KMS-11 (cell line): ENCODE data around the gene IFNLR1.
"Not testable (repeated sequence)": the region's sequence is repeated elsewhere in the genome, so short reads cannot be mapped to it uniquely, and the experiment has no call there.

Experiments
- H2AFZ ChIP-seq: fragments of 200-600 bp; sonication (generic); 2 replicates; pipeline ENCODE4 v1.6.1; 2016; ENCODE audit warnings: antibody characterized with exemption, mixed run types, low read depth
- H3K27ac ChIP-seq: fragments of 200-600 bp; sonication (generic); 2 replicates; pipeline ENCODE4 v1.6.1; 2016; ENCODE audit warnings: mild to moderate bottlenecking, mixed run types
- H3K27me3 ChIP-seq: fragments of 200-600 bp; sonication (generic); 2 replicates; pipeline ENCODE4 v1.6.1; 2017; ENCODE audit warnings: mild to moderate bottlenecking, low read depth, mixed run types, moderate library complexity; ENCODE audit not compliant: insufficient read depth
- H3K36me3 ChIP-seq: fragments of 200-600 bp; sonication (generic); 2 replicates; pipeline ENCODE4 v1.6.1; 2017; ENCODE audit warnings: mild to moderate bottlenecking, mixed run types; ENCODE audit not compliant: insufficient read depth
- H3K4me1 ChIP-seq: fragments of 200-600 bp; sonication (generic); 2 replicates; pipeline ENCODE4 v1.6.1; 2016; ENCODE audit warnings: mild to moderate bottlenecking, low read depth, mixed run types; ENCODE audit not compliant: poor library complexity, severe bottlenecking
- H3K4me2 ChIP-seq: fragments of 200-600 bp; sonication (generic); 2 replicates; pipeline ENCODE4 v1.7.0; 2016; ENCODE audit warnings: mild to moderate bottlenecking, mixed run types
- H3K4me3 ChIP-seq: fragments of 200-600 bp; sonication (generic); IDR thresholded peaks from 2 replicates; pipeline ENCODE4 v1.6.1; 2017; ENCODE audit warnings: low read depth, low read length, mixed read lengths; ENCODE audit not compliant: insufficient read depth
- H3K79me2 ChIP-seq: fragments of 200-600 bp; sonication (generic); 2 replicates; pipeline ENCODE4 v1.6.1; 2016; ENCODE audit warnings: low read depth, mixed run types; ENCODE audit not compliant: insufficient read depth
- H3K9ac ChIP-seq: fragments of 200-600 bp; sonication (generic); 2 replicates; pipeline ENCODE4 v1.6.1; 2016; ENCODE audit warnings: mild to moderate bottlenecking, mixed run types
- H4K20me1 ChIP-seq: fragments of 200-600 bp; sonication (generic); 2 replicates; pipeline ENCODE4 v1.6.1; 2016; ENCODE audit warnings: mild to moderate bottlenecking, mixed run types; ENCODE audit not compliant: insufficient read depth
- CTCF ChIP-seq: fragments of 200-600 bp; sonication (generic); conservative IDR thresholded peaks from 2 replicates; pipeline ENCODE4 v1.6.1; 2017; ENCODE audit warnings: low read depth, mild to moderate bottlenecking, antibody characterized with exemption, low read length, moderate library complexity, mixed read lengths

IFNLR1 gene

GRCh38 chr1:24212376-24212775 lies 25.3 kb upstream of the IFNLR1 start:
- H3K9ac ChIP-seq = no peak overlapping the region
- H3K27me3 ChIP-seq = no peaks in the 10 kb centered on the region
- H3K4me3 ChIP-seq = no peak overlapping the region
- no peaks in the 10 kb centered on the region for H3K4me1 ChIP-seq
- H3K79me2 ChIP-seq = no peaks in the 10 kb centered on the region
- no peaks in the 10 kb centered on the region for H4K20me1 ChIP-seq
- H3K27ac ChIP-seq = no peak overlapping the region
- TF ChIP-seq CTCF = no peak
- no peaks in the 10 kb centered on the region for H3K36me3 ChIP-seq
- H3K4me2 ChIP-seq = no peak overlapping the region
- H2AFZ ChIP-seq = no peak overlapping the region

GRCh38 chr1:24210195-24210627 lies 23.1 kb upstream of the IFNLR1 start:
- no peaks in the 10 kb centered on the region for H4K20me1 ChIP-seq
- H3K27me3 ChIP-seq = no peaks in the 10 kb centered on the region
- no peak for TF ChIP-seq CTCF
- H3K36me3 ChIP-seq = no peaks in the 10 kb centered on the region
- no peak overlapping the region for H2AFZ ChIP-seq
- peaks cover 11% of the 10 kb centered on the region for H3K4me1 ChIP-seq
- no peak overlapping the region for H3K27ac ChIP-seq
- no peak overlapping the region for H3K9ac ChIP-seq
- H3K4me3 ChIP-seq = no peak overlapping the region
- no peaks in the 10 kb centered on the region for H3K79me2 ChIP-seq
- H3K4me2 ChIP-seq = no peak overlapping the region

- Histone ChIP-seq H3K79me2 (no peaks in the 10 kb centered on the region), H2AFZ (no peak overlapping the region), H3K27ac (no peak overlapping the region)
Observed at GRCh38 chr1:24209097-24209496, 22.0 kb upstream of the IFNLR1 start.

GRCh38 chr1:24207709-24208108 lies 20.6 kb upstream of the IFNLR1 start:
- Histone ChIP-seq H3K4me2 (no peak overlapping the region), H3K4me3 (no peak overlapping the region), H3K79me2 (no peaks in the 10 kb centered on the region), H3K36me3 (no peaks in the 10 kb centered on the region), H3K27me3 (no peaks in the 10 kb centered on the region), H2AFZ (no peak overlapping the region), H3K27ac (no peak overlapping the region), H3K4me1 (peaks cover 34% of the 10 kb centered on the region), H4K20me1 (no peaks in the 10 kb centered on the region), H3K9ac (no peak overlapping the region)
- TF ChIP-seq CTCF = no peak

More at GRCh38 chr1:24209097-24209496, 22.0 kb upstream of the IFNLR1 start:
- Histone ChIP-seq H3K9ac (no peak overlapping the region), H4K20me1 (no peaks in the 10 kb centered on the region), H3K27me3 (no peaks in the 10 kb centered on the region), H3K4me3 (no peak overlapping the region), H3K4me2 (no peak overlapping the region), H3K4me1 (peaks cover 20% of the 10 kb centered on the region), H3K36me3 (no peaks in the 10 kb centered on the region)
- no peak for TF ChIP-seq CTCF

GRCh38 chr1:24207395-24207687 lies 20.3 kb upstream of the IFNLR1 start:
- H2AFZ ChIP-seq, H3K36me3 ChIP-seq, H3K9ac ChIP-seq, H4K20me1 ChIP-seq, H3K4me3 ChIP-seq, H3K27ac ChIP-seq, H3K27me3 ChIP-seq, H3K4me2 ChIP-seq, H3K79me2 ChIP-seq: not testable (repeated sequence)
- peaks cover 37% of the 10 kb centered on the region for H3K4me1 ChIP-seq
